ENCODE results near the gene NME4.

The NME4 gene

DNA sequence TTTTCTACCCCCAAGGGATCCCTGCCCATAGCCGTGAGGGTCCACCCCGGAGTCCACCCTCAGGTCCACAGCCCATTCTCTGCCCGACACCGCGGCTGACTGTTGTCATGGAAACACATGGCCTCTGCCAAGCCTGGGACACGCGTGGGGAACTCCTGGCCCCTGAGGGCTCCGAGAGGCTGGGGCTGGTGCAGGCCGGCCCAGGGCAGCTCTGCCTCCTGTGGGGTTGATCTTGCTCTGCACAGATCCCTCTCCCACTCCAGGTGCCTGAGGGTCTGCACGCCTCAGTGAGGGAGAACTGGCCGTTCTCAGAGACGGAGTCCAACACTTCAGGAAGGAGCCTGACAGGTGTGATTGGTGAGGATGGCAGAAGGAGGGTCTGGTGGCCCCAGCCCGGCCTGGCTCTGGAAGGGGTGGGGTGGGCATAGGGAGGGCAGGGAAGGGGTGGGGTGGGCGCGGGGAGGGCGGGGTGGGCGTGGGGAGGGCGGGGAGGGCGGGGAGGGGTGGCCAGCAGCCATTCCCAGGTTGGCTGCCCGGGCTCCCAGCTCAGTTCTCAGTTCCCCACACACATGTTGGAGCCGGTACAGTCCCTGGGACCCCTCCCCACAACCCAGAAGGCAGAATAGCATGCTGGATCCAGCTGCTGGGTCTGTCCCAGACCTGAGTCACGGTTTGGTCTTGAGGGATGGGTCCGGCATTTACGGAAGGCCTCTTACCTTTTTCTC is 33.1 kb upstream of the NME4 start:
- DNase-seq, result no peak

DNA sequence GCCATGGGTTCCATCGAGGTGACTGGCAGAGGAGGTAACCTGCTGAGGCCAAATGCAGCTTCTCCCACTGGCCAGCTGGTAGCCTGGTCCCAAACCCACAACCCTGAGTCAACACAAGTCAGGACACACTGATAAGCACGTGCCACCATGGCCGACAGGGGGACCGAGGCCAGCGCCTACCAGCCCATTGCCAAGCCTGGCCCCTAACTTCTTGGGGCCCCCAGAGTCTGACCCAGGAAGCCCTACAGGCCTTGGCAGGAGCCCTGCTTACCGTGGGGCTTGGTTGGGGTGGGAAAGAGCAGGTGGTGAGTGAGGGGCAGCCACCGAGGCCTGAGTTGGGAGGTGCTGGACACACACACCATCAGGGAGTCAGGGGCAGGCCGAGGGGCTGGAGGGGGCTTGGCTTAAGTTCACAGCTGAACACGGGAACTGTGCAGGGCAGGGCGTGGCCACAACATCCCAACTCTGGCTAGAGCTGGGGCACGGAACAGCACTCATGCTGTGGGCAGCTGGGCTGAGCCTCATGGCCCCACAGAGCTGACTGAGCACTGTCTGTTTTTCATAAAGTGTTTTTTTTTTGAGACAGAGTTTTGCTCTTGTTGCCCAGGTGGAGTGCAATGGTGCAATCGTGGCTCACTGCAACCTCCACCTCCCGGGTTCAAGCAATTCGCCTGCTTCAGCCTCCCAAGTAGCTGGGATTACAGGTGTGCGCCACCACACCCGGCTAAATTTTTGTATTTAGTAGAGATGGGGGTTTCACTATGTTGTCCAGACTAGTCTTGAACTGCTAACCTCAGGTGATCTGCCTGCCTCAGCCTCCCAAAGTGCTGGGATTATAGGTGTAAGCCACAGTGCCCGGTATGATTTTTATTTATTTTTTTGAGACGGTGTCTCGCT is 32.2 kb upstream of the NME4 start:
- no peak for DNase-seq

DNA sequence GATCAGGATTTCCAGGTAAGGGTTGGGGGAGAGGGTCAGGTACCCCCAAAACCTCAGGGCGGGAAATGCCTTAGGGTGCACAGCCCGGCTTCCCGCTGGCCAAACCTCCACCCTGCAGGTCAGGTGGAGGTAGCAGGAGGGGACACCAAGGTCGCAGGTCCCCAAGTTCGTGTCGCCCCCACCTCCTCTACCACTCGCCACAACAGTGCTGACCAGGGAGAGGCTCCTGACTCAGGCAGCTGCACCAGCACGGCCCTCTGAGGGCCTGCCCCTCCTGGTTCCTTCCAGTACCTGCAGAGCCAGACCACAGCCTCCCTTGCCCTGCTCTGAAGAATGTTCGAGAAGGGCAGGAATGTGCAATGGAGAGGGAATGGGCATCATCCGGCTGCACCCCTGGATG is 30.5 kb upstream of the NME4 start:
- DNase-seq, result no peak

DNA sequence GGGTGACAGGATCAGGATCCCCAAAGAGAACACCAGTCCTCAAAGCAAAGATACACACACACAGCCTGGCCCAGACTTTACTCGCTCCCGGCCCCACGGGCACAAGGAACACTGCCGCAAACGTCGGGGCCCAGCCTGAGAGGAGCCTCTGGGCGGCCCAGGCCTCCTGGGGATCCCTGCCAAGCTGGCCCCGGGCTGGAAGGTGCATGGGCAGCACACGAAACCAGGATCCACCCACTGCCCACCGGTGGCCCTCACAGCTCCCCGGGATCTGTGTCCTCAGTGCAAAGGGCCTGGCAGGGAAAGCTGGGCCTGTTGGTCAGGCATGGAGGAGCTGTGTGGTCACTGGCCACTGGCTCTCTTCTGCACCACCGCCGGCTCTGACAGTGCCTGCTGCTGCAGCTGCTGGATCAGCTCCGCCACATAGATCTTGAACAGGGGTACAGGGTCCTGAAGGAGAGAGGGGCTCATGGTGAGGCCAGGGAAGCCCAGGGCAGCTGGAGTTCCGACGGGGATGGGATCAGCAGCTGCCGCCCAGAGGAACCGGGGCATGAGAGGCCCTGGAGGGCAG is 29.6 kb upstream of the NME4 start:
- no peak for DNase-seq

DNA sequence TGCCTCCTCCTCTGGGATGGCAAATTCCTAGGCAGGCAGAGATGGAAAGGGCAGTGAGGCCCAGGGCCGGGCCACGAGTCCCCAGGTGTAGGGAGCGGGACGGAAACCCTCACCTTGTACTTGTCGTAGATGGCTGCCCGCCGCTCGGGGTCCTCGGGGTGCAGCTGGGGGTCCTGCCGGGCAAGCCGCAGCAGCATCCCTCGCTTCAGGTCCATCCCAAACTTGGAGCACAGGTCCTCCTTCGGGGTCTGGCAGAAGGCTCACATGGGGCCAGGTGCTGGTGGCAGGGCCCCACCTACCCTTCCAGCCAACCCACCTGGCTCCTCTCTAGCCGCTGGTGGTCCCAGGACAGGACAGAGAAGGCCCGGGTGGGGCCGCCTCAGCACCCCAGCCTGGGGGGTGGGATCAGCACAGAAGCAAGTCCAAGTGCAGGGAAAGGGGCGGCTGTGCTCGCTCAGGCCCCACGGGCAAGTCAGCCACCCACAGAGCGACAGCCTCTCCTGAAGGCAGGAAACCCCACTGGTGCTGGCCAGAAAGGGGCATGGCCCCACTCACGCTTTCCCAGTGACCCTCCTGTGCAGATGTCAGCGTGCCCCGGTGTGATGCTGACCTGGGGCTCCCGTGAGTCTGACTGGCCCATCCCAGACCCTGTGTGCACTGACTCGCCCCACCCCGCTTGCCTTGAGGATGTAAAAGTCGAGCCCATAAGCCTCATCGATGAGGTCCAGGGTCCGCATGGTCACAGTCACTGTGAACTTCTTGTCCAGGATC is 28.4 kb upstream of the NME4 start:
- DNase-seq, result no peak

DNA sequence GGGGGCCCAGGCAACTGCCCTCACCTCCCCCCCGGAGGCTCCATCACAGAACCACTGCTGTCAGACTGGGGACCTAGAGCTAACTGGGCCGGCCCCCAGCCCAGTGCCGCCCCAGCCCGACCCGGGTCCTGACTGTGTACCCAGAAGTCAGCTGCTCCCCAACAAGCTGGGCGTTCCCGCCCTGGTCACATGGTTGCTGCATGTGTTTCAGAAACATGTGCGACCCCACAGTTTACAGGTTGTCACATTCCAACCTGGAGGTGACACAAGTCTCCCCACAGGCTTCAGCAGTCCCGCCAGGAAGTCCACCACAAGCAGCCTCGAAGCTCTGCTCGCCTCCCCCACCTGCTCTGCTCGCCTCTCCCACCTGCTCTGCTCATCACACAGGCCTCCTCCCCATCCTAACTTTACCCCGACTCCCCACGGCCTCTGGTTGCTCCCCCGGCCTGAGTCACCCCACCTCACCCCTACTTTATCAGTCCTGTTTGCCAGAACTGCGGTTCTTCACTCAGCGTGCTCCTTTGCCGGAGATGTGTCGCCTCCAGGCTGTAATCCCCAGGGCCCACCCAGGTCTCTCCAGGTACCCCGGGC is 27.6 kb upstream of the NME4 start:
- DNase-seq, result no peak

DNA sequence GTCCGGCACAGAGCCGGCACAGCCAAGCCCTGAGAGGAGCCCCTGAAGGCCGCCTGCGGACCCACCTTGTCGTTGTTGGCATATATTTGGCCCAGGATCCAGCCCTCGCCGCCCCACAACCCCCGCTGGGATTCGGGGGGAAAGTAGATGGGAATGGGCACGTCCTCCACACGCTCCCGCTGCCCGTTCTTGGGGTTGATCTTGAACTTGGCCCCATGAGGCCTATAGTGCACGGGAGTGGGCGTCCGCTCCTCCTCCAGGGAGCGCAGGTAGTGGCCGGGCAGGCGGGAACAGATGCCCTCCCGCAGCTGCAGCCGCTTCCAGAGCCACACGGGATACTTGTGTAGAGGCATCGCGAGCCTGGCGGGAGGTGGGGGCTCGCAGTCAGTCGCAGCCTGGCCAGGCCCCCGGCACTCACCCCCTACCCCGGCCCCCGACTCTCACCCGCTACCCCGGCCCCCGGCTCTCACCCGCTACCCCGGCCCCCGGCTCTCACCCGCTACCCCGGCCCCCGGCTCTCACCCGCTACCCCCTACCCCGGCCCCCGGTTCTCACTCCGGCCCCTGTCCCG is 27.0 kb upstream of the NME4 start:
- DNase-seq, result no peak

DNA sequence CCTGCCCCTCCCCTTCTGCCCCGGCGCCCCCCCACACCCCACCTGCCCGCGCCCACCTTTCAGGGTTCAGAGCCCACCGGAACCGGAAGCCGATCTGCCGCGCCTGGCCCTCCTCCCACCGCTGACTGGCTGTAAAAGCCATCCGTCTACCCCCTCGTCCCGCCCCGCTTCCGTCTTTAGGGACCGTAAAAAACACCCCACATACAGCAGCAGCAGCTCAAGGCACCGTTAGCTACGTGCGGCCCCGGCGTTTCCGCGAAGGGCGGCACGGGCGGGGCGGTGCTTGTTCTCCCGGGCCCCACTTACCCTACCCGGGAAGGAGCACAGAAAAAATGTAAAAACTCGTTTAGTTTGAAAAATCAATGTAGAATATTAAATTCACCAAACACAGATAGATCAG is 26.6 kb upstream of the NME4 start, which contains the start of gene MRPL28:
TSS of gene MRPL28 (minus strand) at position 96 of the 400 bp plus-strand sequence. CDS start 320 bp downstream, outside the sequence.
- peak; percentile 89 for DNase-seq

DNA sequence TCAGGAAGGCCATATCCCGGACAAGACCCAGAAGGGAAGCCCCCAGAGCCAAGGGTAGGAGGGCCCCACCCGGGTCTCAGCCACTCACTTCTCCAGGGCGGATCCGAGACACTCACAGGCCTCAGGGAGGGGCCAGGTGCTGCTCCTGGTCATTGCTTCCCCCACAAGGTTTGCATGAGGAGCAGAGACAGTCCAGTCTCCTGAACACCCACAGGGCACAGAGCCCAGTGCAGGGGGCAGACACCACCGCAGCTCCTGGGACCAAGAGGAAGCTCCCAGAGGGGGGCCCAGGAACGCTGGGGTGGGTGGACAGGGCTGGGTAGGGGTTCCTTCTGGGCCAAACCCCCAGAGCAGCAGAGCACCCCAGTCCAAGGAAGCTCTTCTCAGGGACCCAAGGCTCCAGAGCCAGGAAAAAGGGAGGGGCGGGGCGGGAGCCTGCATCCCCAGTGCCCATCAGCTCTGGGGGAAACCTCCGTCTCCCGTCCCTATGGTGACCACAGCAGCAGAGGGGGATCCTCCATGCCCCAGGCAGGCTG is 26.0 kb upstream of the NME4 start:
- no peak for DNase-seq

DNA sequence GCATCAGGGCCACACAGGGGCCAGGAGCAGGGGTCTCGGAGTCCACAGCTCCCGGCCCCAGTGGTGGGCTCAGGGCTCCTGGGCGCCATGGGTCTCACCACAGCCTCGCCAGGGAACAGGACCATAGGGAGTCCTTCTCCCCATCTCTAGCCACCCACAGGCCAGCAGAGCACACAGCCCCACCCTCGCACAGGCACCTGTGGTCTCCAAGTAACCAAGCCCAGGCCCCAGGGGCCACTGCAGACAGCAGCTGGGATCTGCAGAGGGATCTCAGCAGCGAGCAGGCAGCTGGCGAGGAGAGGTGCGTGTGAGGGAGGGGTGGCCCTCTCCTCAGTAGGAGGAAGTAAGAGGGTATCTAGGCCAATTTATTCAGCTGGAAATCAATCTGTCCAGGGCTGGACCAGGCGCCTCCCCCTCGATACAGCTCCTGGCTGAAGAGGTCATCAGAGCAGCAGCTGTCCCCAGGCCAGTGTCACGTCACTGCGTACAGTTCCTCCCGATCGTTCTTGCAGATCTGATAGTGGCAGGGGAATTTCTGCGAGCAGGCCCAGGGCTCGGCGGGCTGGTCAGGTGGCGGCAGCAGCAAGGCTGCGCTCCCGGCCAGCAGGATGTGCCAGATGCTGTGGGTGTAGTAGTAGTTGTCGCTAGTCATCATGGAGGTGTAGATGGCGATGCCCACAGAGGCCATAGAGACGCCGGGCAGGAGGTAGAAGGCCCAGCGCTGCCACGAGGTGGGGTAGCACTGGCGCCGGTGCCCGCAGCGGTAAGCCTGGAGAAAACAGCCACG is 25.3 kb upstream of the NME4 start:
- no peak for DNase-seq

DNA sequence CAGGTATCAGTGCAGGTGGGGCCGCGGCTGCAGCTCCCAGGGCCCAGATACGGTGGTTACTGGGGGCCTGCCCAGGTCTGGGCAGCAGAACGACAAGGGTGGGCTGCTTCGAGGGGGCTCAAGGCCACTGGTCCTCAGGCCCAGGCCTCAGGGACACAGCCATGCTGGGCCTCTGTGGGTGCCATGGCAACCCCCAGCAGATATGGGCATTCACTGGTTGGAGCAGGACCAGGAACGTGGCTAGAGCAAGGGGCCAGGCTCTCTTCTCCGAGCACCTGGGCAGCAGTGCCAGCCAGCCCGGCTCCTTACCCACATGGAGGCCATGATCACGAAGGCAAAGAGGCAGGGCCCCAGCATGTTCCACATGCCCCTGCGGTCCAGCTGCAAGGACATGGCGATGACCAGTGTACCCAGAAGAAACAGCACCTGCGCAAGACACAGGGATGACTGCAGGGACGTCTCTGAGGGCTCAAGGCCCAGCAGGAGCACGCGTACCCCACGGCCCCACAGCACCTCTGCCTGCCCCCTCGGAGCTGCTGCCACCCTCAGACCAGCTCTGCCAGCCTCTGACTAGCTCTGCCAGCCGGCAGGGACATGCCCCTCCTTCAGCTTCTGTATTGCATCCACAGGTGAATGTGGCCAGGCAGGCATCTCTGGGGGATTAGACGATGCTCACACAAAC is 24.6 kb upstream of the NME4 start:
- DNase-seq, result no peak

DNA sequence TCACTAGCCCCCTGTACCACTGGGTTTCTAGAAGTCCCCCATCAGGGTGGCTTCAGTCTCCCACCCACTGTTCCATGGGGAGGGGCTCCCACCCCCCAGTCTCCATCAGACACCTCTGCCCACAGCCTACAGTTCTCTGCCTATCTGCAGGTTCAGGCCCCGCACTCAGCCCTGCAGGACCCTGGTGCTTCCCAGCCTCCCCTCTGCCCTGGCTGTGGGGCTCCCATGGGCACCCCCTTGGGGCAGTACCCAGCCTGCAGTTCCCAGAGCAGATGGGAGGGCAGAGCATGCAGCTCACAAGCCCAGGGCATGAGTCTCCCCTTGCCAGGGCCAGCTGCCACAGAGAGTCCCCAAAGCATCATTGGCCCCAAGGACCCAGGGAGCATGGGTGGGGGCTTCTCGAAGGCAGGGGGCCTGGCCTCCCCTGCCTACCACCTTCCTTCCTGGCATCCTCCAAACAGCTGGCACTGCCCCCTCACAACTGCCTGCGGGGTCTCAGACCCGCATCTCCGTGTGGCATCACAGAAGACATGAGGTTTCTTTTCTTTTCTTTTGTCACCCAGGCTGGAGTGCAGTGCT is 23.9 kb upstream of the NME4 start:
- no peak for DNase-seq

DNA sequence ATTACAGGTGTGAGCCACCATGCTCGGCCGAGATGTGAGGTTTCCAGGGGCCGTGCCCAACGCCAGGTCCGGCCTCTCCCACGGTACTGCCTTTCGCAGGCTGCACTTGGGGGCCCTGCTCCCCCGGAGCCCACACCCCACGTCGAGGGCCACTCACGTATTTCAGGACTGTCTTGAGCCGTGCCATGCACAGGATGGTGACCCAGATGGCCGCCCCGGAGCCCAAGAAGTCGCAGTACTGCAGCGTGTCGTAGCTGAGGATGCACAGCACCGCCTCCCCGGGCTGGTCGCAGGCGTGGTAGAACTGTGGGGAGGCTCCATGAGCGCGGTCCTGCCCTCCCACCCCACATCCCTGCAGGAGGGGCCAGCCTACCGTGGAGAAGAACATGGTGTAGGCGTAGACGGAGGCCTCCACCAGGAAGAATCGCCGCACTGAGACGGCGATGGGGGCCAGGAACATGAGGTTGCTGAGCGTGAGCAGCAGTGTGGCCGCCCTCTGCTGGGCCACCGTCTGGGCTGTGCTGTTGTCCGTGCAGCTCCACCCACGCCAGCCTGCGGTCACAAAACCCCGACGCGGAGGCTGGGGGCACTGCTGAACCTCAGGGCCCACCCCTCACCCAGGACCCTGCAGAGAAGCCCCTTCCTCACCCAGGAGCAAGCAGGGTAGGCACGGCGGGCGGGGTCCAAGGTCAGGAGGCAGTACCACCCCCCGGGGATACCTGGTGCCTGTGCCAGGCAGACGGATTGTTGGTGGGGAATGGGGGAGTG is 23.0 kb upstream of the NME4 start:
- no peak for DNase-seq

DNA sequence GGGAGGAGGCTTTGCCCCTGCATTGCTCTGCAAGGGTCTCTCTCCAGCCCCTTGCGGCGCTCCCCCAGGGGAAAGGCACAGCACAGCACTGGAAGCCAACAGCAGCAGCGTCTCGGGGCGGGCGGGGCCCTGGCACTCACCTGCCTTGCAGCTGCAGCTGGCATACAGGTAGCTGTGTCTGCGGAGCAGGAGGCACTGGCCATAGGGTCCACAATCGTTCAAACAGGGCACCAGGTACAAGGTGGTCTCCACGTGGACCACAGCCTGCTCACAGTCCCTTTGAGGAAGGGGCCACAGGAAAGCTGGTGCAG is 22.4 kb upstream of the NME4 start:
- no peak for DNase-seq

DNA sequence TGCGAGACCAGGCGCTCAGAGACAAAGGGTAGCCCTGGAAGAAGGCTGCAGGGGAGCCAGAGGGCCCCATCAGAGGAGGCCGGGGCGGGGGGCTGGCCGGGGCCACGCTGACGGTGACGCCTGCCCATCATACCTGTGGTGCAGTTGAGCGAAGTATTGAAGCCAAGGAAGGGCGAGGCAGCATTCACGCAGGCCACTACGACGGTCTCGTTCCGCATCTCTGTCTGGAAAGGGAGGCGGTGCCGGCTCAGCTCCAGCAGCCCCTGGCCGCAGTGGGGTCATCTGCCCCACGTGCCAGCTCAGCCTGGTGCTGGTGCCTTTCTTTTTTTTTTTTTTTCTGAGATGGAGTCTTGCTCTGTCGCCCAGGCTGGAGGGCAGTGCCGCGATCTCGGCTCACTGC is 21.8 kb upstream of the NME4 start:
- DNase-seq, result no peak

DNA sequence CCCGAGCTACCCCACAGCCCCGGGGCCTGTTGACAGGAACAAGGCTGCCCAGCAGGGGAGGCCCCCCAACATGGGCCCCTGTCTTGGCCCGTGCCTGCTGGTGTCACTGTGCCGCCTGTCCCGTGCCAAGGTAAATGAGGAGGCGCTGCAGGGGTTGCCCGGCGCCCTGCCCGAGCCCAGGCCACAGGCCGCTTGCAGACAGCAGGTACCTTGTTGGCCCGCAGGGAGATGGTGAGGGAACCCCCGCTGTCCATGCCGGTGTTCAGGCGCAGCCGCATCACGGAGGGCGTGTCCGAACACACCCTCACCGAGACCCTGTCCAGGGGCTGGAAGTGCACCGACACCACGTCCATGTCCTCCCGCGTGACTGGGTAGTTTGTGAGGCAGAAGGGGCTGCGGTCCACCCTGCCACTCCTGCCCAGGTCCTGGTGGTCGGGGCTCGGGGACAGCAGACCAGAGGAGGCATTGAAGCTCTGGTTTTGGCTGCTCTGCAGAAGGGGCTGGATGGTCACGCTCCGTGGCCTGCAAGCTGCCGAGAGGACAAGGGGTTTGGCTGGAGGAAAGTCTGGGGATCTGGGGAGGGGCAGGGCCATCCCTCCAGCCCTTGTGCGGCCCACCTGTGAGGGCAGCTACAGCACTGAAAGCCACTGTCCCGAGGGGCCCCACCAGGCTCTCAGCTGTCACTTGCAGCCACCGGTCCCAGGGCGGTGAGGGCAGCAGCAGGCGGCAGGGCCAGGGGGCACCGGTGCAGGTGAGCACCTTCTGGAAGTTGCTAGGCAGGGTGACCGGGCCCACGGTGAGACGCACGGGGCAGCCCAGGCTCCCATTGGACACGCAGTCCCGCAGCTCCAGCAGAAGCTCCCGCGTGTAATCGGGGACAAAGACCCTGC is 20.8 kb upstream of the NME4 start:
- DNase-seq, result no peak

DNA sequence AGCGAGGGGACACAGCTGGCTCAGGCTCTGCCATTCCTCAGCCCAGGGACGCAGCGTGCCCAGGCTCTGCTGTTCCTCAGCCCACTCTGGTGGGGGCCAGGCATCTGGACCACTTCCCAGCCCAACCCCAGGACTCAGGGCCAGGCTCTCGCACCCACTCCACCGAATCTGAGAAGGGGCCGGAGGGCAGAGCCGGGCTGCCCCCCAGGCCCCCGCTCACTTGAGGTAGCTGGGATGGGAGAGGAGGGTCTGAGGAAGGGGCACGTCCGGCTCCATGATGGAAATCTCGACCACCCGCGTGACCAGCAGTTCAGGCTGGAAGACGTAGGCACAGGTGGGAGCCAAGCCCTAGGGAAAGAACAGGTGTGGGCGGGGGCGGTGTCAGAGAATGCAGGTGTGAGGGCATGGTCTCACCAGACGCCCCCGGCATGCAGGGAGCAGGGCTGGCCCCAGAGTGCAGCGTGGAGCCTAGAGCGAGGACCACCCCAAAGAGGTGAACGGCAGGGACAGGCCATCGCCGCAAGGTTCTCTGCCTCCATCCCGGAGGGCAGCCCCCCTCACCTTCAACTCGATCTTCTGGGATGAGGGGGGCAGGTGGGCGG is 20.1 kb upstream of the NME4 start:
- no peak for DNase-seq

DNA sequence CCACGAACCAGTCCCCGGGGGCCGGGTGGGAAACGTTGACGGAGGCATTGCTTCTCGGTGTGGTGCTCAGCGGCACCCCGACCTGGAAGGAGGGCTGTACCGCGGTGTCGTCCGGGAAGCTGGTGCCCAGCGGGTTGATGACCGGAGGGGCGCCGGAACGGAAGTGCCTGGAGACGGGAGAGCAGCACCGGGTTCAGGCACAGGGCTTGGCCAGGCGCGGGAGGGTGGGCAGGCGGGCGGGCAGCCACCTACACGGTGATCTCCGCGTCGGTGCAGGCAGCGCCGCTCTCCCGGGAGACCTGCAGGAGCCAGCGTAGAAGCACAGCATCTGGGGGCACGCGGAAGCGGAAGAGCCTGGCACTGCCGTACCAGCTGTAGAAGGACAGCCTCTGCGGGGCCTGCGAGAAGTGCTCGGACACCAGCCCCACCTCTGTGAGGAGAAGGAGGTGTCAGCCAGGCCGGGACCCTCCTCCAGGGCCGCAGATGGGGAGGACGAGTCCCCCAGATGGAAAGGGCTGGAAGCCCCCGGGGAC is 19.5 kb upstream of the NME4 start:
- no peak for DNase-seq
